H1 (cell line): ENCODE results near the gene FAT1. TPM values are rescaled to one million over a fixed set of nuclear protein-coding genes. Genes with fewer than 3 reads are reported as not detected.

ENCODE experiments used
- SP4 ChIP-seq: IDR thresholded peaks from 2 replicates; pipeline ENCODE4 v1.6.1; 2012; ENCODE audit warnings: low read length, inconsistent platforms
- polyA plus RNA-seq, 7 experiments: library from polyadenylated mRNA; depleted of rRNA in 3 of 7; stranded (reverse) in 5 of 7; unstranded in 2 of 7; fragments of >200 nt in 5 of 7; fragments of 200-250 nt in 2 of 7; gene quantifications; 1 replicate in 5 of 7; 2 replicates in 1 of 7; 4 replicates in 1 of 7; pipeline versions ENCODE4 v1.2.1 to v1.2.3, GENCODE V29; 2011 to 2013; ENCODE audit warnings: missing spikeins in 2 of 7, mixed read lengths in 2 of 7
- total RNA-seq: library from RNA; stranded (reverse); fragmentation: NEBNext Ultra II Directional; extraction: Animal tissue kit (Norgen Biotek cat#: 25700); gene quantifications from 2 replicates; pipeline ENCODE4 v1.2.1, GENCODE V29; 2021
- TF ChIP-seq, protein P1 (sequence below): fragments of 300-600 bp; sonication (generic); IDR thresholded peaks from 2 replicates; pipeline ENCODE4 v1.7.1; 2012; ENCODE audit warnings: low read length, moderate library complexity, mild to moderate bottlenecking, inconsistent platforms; ENCODE audit not compliant: insufficient replicate concordance

FAT1 gene
- total and polyA plus RNA-seq, 2 of the 8 experiments (the other 6 are each of a cell fraction or from before 2014, with no cell fraction given) = 94.4 to 137 TPM

DNA sequence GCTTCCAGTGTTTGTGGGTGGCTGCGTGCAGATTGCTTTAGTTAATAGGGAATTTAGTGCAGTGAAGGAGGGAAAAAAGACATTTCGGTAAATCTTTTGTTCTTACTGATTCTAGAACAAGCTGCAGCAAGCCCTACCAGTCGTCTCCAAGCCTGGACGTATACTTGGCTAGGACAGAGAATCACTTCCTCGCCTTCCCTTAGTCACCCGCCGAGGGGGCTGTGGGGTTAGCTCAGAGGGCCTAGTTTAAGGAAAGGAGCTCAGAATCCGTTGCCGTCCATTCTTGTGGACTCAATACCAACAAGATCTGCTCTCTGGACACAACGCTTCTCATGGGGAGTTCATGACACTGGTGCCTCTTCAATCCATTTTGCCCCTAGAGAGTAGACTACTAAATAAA lies 36.3 kb upstream of the FAT1 start (continued):
- TF ChIP-seq, protein P1, sequence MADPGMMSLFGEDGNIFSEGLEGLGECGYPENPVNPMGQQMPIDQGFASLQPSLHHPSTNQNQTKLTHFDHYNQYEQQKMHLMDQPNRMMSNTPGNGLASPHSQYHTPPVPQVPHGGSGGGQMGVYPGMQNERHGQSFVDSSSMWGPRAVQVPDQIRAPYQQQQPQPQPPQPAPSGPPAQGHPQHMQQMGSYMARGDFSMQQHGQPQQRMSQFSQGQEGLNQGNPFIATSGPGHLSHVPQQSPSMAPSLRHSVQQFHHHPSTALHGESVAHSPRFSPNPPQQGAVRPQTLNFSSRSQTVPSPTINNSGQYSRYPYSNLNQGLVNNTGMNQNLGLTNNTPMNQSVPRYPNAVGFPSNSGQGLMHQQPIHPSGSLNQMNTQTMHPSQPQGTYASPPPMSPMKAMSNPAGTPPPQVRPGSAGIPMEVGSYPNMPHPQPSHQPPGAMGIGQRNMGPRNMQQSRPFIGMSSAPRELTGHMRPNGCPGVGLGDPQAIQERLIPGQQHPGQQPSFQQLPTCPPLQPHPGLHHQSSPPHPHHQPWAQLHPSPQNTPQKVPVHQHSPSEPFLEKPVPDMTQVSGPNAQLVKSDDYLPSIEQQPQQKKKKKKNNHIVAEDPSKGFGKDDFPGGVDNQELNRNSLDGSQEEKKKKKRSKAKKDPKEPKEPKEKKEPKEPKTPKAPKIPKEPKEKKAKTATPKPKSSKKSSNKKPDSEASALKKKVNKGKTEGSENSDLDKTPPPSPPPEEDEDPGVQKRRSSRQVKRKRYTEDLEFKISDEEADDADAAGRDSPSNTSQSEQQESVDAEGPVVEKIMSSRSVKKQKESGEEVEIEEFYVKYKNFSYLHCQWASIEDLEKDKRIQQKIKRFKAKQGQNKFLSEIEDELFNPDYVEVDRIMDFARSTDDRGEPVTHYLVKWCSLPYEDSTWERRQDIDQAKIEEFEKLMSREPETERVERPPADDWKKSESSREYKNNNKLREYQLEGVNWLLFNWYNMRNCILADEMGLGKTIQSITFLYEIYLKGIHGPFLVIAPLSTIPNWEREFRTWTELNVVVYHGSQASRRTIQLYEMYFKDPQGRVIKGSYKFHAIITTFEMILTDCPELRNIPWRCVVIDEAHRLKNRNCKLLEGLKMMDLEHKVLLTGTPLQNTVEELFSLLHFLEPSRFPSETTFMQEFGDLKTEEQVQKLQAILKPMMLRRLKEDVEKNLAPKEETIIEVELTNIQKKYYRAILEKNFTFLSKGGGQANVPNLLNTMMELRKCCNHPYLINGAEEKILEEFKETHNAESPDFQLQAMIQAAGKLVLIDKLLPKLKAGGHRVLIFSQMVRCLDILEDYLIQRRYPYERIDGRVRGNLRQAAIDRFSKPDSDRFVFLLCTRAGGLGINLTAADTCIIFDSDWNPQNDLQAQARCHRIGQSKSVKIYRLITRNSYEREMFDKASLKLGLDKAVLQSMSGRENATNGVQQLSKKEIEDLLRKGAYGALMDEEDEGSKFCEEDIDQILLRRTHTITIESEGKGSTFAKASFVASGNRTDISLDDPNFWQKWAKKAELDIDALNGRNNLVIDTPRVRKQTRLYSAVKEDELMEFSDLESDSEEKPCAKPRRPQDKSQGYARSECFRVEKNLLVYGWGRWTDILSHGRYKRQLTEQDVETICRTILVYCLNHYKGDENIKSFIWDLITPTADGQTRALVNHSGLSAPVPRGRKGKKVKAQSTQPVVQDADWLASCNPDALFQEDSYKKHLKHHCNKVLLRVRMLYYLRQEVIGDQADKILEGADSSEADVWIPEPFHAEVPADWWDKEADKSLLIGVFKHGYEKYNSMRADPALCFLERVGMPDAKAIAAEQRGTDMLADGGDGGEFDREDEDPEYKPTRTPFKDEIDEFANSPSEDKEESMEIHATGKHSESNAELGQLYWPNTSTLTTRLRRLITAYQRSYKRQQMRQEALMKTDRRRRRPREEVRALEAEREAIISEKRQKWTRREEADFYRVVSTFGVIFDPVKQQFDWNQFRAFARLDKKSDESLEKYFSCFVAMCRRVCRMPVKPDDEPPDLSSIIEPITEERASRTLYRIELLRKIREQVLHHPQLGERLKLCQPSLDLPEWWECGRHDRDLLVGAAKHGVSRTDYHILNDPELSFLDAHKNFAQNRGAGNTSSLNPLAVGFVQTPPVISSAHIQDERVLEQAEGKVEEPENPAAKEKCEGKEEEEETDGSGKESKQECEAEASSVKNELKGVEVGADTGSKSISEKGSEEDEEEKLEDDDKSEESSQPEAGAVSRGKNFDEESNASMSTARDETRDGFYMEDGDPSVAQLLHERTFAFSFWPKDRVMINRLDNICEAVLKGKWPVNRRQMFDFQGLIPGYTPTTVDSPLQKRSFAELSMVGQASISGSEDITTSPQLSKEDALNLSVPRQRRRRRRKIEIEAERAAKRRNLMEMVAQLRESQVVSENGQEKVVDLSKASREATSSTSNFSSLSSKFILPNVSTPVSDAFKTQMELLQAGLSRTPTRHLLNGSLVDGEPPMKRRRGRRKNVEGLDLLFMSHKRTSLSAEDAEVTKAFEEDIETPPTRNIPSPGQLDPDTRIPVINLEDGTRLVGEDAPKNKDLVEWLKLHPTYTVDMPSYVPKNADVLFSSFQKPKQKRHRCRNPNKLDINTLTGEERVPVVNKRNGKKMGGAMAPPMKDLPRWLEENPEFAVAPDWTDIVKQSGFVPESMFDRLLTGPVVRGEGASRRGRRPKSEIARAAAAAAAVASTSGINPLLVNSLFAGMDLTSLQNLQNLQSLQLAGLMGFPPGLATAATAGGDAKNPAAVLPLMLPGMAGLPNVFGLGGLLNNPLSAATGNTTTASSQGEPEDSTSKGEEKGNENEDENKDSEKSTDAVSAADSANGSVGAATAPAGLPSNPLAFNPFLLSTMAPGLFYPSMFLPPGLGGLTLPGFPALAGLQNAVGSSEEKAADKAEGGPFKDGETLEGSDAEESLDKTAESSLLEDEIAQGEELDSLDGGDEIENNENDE = no peak
- TF ChIP-seq SP4 = no peak
- TF ChIP-seq, all 59 proteins: peak for 0
